Hindlimb muscle (tissue), 1 donor: ENCODE measurements around the gene FLNB. TPM values are rescaled to one million over a fixed set of nuclear protein-coding genes. Genes with fewer than 3 reads are reported as not detected.
"Not testable (repeated sequence)": the region's sequence is repeated elsewhere in the genome, so short reads cannot be mapped to it uniquely, and the experiment has no call there.

Experiments used
- DNase-seq: peaks from one replicate; pipeline ENCODE4 v3.0.0-alpha.2; 2013
- polyA plus RNA-seq: library from polyadenylated mRNA; unstranded; fragments of 120-200 nt; gene quantifications from one replicate; pipeline ENCODE4 v1.2.1, GENCODE V29; 2013; ENCODE audit not compliant: insufficient read length

FLNB gene
- polyA plus RNA-seq, 1 donor = 51.9 TPM

DNA sequence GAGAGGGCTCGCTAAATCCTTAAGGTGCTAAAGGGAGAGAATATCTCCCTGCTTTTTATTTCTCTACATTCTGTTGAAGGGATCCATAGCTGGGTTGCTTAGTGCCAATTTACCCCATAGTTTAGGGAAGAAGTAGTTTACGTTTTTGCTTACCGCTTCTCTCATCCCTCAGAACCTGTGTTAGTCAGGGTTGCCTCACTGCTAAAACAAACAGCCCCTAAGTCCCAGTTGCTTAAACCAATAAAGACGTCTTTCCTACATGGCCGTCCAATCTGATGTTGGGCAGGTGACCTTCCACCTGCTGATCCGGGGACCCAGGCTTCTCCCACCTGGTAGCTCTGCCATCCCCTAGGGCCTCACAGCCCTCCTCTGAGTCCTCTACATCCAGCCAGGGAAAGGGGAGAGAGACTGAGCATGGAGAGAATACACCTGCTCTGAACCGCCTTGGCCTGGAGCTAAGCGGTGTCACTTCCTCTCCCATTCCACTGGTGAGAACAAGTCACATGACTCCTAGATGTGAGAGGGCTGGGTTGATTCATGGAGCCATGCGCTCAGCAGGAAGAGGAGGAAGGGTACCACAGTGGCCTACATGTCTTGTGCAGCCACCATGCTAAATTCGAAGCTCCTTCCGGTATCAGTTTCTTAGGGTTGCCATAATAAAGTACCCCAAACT lies 176.2 kb downstream of the FLNB start:
- no peak for DNase-seq

GRCh38 chr3:58184982-58185360 lies 176.7 kb downstream of the FLNB start:
- no peak for DNase-seq

GRCh38 chr3:58188173-58188564 lies 179.9 kb downstream of the FLNB start:
- no peak for DNase-seq

DNA sequence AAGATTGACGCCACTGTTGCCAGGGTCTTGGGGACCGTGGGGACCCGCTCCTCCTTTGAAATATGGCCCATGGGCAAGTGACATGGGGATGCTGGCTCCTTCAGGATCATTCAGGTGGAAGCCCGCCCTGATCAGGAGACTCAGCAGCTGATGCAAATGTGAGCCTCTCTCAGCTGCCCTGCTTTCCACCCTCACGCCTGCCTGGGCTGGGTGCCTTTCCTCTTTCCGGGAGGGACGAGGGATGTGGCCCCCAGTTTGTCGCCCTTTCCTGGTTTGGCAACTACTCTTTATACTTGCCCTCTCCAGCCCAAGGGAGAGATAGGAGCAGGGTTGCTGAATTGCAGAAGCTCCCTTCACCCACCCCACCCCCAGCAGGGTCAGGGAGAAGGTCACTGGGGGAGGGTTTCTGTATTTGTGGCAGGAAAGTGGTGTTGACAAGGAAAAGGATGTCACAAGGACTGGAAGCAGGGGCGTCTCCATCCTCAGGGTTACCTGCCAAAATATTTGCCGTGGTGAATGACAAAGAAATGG lies 180.8 kb downstream of the FLNB start:
- no peak for DNase-seq

- no peak for DNase-seq
These were observed 181.5 kb downstream of the FLNB start for GRCh38 chr3:58189691-58190090.

GRCh38 chr3:58190291-58190690 lies 182.1 kb downstream of the FLNB start:
- no peak for DNase-seq

DNA sequence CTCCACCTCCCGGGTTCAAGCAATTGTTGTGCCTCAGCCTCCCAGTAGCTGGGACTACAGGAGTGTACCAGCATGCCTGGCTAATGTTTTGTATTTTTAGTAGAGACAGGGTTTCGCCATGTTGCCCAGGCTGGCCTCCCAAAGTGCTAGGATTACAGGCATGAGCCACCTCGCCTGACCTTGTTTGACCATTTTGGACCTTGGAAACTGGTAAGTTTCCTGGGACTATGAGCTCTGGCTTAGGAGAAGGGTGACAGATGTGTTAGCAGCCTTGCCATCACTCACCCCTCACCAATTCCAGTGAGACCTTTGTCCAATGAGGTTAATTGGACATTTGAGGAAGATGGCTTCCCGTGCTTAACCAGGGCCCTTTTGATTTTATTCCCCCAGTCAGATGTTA lies 182.7 kb downstream of the FLNB start:
- DNase-seq = no peak

GRCh38 chr3:58191361-58191991 lies 183.3 kb downstream of the FLNB start:
- no peak for DNase-seq

DNA sequence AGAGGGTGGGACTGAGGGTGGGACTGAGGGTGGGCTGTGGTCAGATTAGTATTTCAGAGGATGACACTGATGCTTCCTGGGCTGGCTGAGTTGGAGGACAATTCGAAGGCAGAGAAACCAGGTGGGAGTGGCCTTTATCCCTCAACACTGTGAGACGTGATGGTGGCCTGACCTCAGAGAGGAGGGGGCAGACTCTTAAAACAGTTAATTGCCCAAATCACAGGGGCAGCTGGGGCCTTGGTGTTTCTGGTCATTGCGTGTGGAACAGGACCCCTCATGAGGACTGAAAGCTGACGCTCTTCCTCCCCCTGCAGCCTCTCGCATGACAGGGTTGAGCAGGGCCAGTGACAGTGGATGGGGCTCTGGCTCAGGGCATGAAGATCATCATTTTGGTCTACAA lies 183.8 kb downstream of the FLNB start:
- no peak for DNase-seq

DNA sequence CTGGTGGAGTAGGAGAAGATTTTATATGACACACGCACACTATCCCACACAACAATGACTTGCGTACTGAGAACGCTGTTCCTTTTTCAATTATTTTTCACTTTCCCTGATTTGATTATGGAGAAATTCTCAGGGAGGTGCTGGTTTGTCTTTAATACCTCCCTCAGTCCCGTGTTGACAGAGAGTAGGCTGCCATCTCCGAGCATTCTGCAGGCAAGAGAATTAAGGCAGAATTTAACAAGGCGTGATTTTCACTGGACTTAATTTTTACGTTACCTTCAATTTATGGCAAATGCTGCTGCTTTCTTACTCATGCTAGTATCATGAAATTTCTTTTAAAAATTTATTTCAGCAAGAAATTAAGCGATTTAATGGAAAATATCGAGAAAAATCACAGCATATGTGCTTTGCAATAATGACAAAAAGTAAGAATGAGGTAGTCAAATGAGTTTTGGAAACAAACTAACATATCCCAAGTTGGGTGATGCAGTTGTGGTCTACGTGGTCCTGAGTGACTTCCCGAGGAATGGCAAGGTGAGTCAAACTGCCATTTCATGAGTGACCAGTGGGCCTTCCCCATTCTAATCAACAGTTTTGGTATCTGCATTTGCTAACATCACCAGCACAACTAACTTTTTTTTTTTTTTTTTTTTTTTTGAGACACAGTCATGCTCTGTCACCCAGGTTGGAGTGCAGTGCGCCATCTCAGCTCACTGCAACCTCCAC lies 185.6 kb downstream of the FLNB start:
- DNase-seq = no peak

GRCh38 chr3:58197588-58197987 lies 189.4 kb downstream of the FLNB start:
- no peak for DNase-seq

DNA sequence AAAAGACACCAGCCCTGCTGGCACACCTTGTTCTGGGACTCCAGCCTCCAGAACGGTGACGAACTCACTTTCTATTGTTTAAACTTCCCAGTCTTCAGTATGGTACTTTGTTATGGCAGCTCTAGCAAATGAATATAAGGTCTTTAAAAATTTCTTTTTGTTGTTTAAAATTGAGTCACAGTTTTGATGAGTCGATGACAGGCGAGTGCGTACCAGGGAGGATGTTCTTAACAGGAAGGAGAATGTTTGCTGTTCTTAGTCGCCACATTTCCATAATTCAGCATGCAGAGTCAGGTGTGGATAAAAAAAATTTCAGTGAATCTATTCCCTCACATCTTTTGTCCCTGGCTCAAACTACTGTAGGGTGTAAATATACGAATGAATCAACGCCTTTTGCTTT lies 190.1 kb downstream of the FLNB start:
- DNase-seq = no peak

DNA sequence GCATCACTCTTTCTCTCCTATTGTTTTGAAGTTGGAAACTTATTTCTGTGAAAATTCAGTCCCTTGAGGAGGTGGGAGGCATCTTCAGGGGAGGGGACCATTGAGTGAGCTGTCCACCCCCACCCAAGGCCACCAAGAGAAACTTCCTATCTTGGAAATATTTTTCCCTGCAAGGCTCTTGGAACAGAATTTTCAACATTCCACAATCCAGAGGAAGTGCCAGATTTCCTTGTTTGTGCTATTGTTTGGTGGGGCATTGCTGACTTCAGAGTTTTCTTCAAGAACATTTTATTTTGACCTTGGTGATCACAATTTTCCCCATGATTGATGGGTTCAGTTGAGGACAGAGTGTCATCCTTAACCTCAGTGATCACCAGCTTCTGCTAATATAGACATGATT lies 190.6 kb downstream of the FLNB start:
- no peak for DNase-seq

- no peak for DNase-seq
These were observed 192.0 kb downstream of the FLNB start for GRCh38 chr3:58200121-58200709.

DNA sequence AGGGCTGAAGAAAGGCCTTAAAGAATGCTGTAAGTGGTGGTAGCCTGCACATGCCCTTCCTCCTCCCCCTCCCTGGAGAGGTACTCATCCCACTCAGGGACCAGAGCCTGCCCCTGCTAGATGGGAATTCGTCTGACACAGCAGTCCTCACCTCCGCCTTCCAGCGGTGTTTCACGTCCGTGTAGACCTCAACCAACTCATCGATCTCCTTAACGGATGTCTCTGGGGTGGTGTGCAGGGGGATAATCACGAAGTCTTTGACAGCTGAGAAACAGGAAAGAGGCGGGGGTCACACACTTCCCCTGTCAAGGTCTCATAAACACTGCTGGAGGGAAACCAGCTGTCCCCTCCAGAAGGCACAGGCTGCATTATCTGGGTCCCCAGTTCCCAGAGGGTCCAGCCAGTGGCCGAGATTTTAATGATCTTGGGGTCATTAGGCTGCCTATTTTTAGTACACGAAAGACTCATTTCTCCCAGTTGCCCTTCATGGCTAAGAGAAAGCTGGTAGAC lies 192.7 kb downstream of the FLNB start:
- no peak for DNase-seq

- not testable (repeated sequence) for DNase-seq
These were observed 193.2 kb downstream of the FLNB start for GRCh38 chr3:58201451-58201850.

- no peak for DNase-seq
These were observed 194.7 kb downstream of the FLNB start for GRCh38 chr3:58202917-58203360.

DNA sequence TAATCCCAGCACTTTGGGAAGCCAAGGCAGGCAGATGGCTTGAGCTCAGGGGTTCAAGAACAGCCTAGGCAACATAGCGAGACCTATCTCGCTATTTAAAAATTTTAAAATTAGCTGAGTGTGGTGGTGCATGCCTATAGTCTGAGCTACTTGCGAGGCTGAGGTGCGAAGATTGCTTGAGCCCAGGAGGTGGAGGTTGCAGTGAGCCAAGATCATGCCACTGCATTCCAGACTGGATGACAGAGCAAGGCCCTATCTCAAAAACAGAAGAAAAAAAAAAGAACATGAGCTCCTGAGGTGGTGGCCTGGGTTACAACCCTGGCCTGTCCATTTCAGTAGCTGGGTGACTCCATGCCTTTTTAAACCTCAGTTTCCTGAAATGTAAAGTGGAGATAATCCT lies 195.3 kb downstream of the FLNB start:
- no peak for DNase-seq

DNA sequence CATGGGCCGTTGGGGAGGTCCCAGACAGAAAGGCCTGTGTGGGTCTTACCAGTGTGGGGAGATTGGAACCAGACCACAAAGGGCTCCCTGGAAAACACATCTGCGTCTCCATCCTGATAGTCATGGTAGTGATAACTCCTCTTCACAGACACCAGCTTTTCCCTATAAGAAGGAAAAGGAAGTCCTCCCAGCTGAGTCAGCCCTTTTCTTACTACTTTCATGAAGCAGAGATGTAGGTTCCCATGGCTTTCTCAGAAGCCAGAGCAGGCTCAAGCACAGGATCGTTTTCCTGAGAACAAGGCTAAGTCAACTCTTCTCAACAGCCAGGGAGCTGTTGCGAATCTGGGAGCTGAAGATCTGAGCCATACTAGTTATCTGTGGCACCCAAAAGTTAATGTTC lies 196.5 kb downstream of the FLNB start:
- no peak for DNase-seq

GRCh38 chr3:58205981-58206380 lies 197.8 kb downstream of the FLNB start:
- no peak for DNase-seq

- DNase-seq = no peak
These were observed 198.3 kb downstream of the FLNB start for GRCh38 chr3:58206406-58207011.

GRCh38 chr3:58207954-58208353 lies 199.7 kb downstream of the FLNB start:
- no peak for DNase-seq

DNA sequence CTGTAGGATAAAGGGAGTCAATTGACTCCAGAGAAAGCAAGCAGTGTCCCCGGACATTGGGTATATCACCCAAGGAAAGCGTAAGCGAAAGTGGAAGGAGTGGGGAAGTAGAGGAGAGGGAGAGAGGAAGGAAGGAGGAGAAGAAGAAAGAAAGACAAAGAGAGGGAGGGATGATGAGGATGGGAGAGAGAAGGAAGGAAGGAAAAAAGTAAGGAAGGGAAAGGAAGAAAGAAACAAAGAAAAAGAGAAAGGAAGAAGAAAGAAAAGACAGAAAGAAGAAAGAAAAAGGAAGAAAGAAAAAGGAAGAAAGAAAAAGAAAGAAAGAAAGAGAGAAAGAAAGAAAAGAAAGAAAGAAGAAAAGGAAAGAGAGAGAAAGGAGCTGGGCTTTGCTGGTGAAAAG lies 201.7 kb downstream of the FLNB start:
- DNase-seq = no peak
